Right lobe of liver (tissue), 4 donors: ENCODE data around the gene CRYAB.
A peak's percentile ranks its signal among the peaks of the same experiment; 100 is the strongest.

Experiments
- POLR2A ChIP-seq: fragments of 450-650 bp; IDR thresholded peaks from one replicate; pipeline ENCODE4 v1.6.1; 2017; ENCODE audit warnings: antibody characterized with exemption, mild to moderate bottlenecking
- TF ChIP-seq, protein P1 (sequence below), 4 donors: fragments of 200-600 bp in 3 of 4; fragments of 450-650 bp in 1 of 4; IDR thresholded peaks; one replicate each; pipeline versions ENCODE4 v1.5.1 to v1.8.0; 2016 to 2022; ENCODE audit warnings: antibody characterized with exemption in 4 of 4, mild to moderate bottlenecking in 2 of 4
- donor health status: DM: no; HTN: no; CAD: no.
- donor health status: DM: no; HTN: no; CAD: no.
- donor health status: DM: no; HTN: yes; CAD: no.

DNA sequence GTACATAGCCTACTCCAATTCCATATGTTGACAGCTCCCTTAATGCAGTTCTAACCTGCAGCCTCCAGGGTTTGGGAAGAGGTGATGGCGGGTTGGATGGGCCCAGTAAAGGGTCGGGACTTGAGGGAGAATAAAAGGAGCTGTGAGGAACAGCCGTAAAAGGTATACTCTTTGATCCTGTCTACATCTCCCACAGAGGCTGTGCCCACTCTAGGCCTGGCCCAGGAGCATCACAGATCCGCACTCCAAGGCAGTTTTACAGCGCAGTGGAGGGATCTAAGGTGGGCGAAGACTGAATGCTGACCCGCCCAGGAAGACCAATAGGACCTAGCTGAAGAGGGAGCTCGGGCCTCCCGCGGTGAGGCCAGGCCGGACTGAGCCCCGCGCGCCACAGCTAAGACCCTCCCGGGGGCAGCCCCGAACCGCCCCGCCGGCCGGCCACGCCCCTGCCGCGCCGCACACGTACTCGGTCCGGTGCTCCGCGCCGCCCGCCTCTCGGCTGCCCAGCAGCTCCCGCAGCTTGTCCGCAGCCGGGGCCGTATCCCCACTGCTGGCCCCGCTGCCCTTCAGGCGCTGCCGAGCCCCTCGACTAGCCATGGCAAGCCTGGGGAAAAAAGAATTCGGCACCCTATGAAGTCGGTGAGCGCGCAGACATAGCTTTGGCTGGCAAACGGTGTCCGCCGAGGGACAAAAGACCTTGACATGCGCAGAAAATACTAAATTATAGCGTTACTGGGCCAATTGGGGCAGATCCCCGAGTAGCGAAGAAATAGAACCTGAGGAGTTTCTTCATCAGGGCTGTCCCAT is 40.5 kb downstream of the CRYAB start, which contains the start of gene ALG9:
- TF ChIP-seq, protein P1, sequence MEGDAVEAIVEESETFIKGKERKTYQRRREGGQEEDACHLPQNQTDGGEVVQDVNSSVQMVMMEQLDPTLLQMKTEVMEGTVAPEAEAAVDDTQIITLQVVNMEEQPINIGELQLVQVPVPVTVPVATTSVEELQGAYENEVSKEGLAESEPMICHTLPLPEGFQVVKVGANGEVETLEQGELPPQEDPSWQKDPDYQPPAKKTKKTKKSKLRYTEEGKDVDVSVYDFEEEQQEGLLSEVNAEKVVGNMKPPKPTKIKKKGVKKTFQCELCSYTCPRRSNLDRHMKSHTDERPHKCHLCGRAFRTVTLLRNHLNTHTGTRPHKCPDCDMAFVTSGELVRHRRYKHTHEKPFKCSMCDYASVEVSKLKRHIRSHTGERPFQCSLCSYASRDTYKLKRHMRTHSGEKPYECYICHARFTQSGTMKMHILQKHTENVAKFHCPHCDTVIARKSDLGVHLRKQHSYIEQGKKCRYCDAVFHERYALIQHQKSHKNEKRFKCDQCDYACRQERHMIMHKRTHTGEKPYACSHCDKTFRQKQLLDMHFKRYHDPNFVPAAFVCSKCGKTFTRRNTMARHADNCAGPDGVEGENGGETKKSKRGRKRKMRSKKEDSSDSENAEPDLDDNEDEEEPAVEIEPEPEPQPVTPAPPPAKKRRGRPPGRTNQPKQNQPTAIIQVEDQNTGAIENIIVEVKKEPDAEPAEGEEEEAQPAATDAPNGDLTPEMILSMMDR (IDR thresholded peaks at IDR 0.05), result no peak
- TF ChIP-seq POLR2A, result peak; percentile 46
